Stimulated activated effector memory CD8-positive, alpha-beta T cell treated with anti-CD3 and anti-CD28 coated beads, Interleukin-12 subunit alpha, Interleukin-12 subunit beta, amount 100 ng/mL, for 72 hours (primary cell): ENCODE data around the gene DBI.
"Not testable (repeated sequence)": the region's sequence is repeated elsewhere in the genome, so short reads cannot be mapped to it uniquely, and the experiment has no call there.

ENCODE experiments used
- ATAC-seq: fragments of 150-1000 bp; cut with Tn5 transposase; 2 replicates; pipeline ENCODE4 v1.10.0; 2021
- DNase-seq, 2 donors: peaks; one replicate each; pipeline ENCODE4 v3.0.0; 2021 to 2022; ENCODE audit warnings: low spot score in 2 of 2
- H3K27ac Mint-ChIP-seq: one replicate; pipeline ENCODE4 v1.8.0; 2022; ENCODE audit warnings: mild to moderate bottlenecking, mixed read lengths
- H3K36me3 Mint-ChIP-seq: one replicate; pipeline ENCODE4 v1.8.0; 2022; ENCODE audit warnings: mild to moderate bottlenecking, mixed read lengths
- H3K4me1 Mint-ChIP-seq: one replicate; pipeline ENCODE4 v1.8.0; 2022; ENCODE audit warnings: mixed read lengths
- H3K4me3 Mint-ChIP-seq: one replicate; pipeline ENCODE4 v1.8.0; 2022; ENCODE audit warnings: mild to moderate bottlenecking, mixed read lengths
- H3K9me3 Mint-ChIP-seq: one replicate; pipeline ENCODE4 v1.8.0; 2022; ENCODE audit warnings: mixed read lengths

Gene DBI

GRCh38 chr2:119349289-119349688 lies 17.5 kb upstream of the DBI start:
- Mint-ChIP-seq H3K9me3 (no peaks in the 10 kb centered on the region), H3K27ac (no peak overlapping the region), H3K4me3 (no peak overlapping the region), H3K36me3 (no peaks in the 10 kb centered on the region), H3K4me1 (no peaks in the 10 kb centered on the region)
- DNase-seq (no peak), ATAC-seq (no peak)

GRCh38 chr2:119350311-119350998 lies 16.3 kb upstream of the DBI start:
- no peak overlapping the region for H3K4me3 Mint-ChIP-seq
- H3K4me1 Mint-ChIP-seq, result no peaks in the 10 kb centered on the region
- no peak overlapping the region for H3K27ac Mint-ChIP-seq
- H3K9me3 Mint-ChIP-seq, result no peaks in the 10 kb centered on the region
- H3K36me3 Mint-ChIP-seq, result no peaks in the 10 kb centered on the region
- ATAC-seq (no peak), DNase-seq (no peak)

- Mint-ChIP-seq H3K4me1 (peaks cover 8% of the 10 kb centered on the region), H3K27ac (no peak overlapping the region), H3K36me3 (no peaks in the 10 kb centered on the region), H3K4me3 (no peak overlapping the region), H3K9me3 (no peaks in the 10 kb centered on the region)
- DNase-seq (no peak), ATAC-seq (no peak)
Observed at GRCh38 chr2:119352357-119352756, 14.4 kb upstream of the DBI start.

- DNase-seq, result no peak
- no peak for ATAC-seq
- H3K4me3 Mint-ChIP-seq, result no peak overlapping the region
- H3K4me1 Mint-ChIP-seq, result peaks cover 8% of the 10 kb centered on the region
- H3K9me3 Mint-ChIP-seq, result no peaks in the 10 kb centered on the region
- H3K36me3 Mint-ChIP-seq, result no peaks in the 10 kb centered on the region
- H3K27ac Mint-ChIP-seq, result no peak overlapping the region
Observed at GRCh38 chr2:119354860-119355259, 11.9 kb upstream of the DBI start.

GRCh38 chr2:119359774-119360173 lies 7.0 kb upstream of the DBI start:
- Mint-ChIP-seq H3K4me3 (no peak overlapping the region), H3K9me3 (no peaks in the 10 kb centered on the region), H3K36me3 (no peaks in the 10 kb centered on the region), H3K4me1 (peaks cover 25% of the 10 kb centered on the region), H3K27ac (no peak overlapping the region)
- DNase-seq (no peak), ATAC-seq (no peak)

GRCh38 chr2:119360423-119360966 lies 6.3 kb upstream of the DBI start:
- peak; percentile 52 for ATAC-seq
- no peak for DNase-seq
- no peak overlapping the region for H3K27ac Mint-ChIP-seq
- H3K36me3 Mint-ChIP-seq, result no peaks in the 10 kb centered on the region
- no peaks in the 10 kb centered on the region for H3K9me3 Mint-ChIP-seq
- no peak overlapping the region for H3K4me3 Mint-ChIP-seq
- H3K4me1 Mint-ChIP-seq, result peaks cover 32% of the 10 kb centered on the region

GRCh38 chr2:119364798-119365197 lies 2.0 kb upstream of the DBI start:
- DNase-seq, result peak in 1 of 2 donors; percentile 23
- H3K36me3 Mint-ChIP-seq, result peaks cover 35% of the 10 kb centered on the region
- H3K4me3 Mint-ChIP-seq, result peak overlapping the region; percentile 100
- H3K4me1 Mint-ChIP-seq, result peaks cover 48% of the 10 kb centered on the region
- no peak for ATAC-seq
- peak overlapping the region; percentile 100 for H3K27ac Mint-ChIP-seq
- H3K9me3 Mint-ChIP-seq, result no peaks in the 10 kb centered on the region

- Mint-ChIP-seq H3K4me1 (peaks cover 51% of the 10 kb centered on the region), H3K4me3 (peak overlapping the region; percentile 100), H3K27ac (peak overlapping the region; percentile 100), H3K9me3 (no peaks in the 10 kb centered on the region), H3K36me3 (peaks cover 41% of the 10 kb centered on the region)
- no peak for DNase-seq
- no peak for ATAC-seq
Observed at GRCh38 chr2:119365436-119365835, 1.3 kb upstream of the DBI start.

GRCh38 chr2:119366161-119366648 lies 572 bp upstream of the DBI start:
- peaks cover 51% of the 10 kb centered on the region for H3K4me1 Mint-ChIP-seq
- no peaks in the 10 kb centered on the region for H3K9me3 Mint-ChIP-seq
- peak overlapping the region; percentile 100 for H3K4me3 Mint-ChIP-seq
- no peak for DNase-seq
- H3K27ac Mint-ChIP-seq, result peak overlapping the region; percentile 100
- ATAC-seq, result no peak
- peaks cover 49% of the 10 kb centered on the region for H3K36me3 Mint-ChIP-seq

GRCh38 chr2:119367472-119368099 lies 809 bp downstream of the DBI start:
- peak; percentile 70 for ATAC-seq
- H3K27ac Mint-ChIP-seq, result peak overlapping the region; percentile 100
- peaks cover 47% of the 10 kb centered on the region for H3K4me1 Mint-ChIP-seq
- H3K9me3 Mint-ChIP-seq, result no peaks in the 10 kb centered on the region
- DNase-seq, result peak; percentile 39 to 76
- H3K4me3 Mint-ChIP-seq, result peak overlapping the region; percentile 100
- H3K36me3 Mint-ChIP-seq, result peaks cover 63% of the 10 kb centered on the region

GRCh38 chr2:119369845-119370244 lies 3.1 kb downstream of the DBI start:
- peak in 1 of 2 donors; percentile 12 for DNase-seq
- ATAC-seq, result no peak
- Mint-ChIP-seq H3K9me3 (peaks cover 3% of the 10 kb centered on the region), H3K36me3 (peaks cover 83% of the 10 kb centered on the region), H3K27ac (peak overlapping the region; percentile 40), H3K4me3 (no peak overlapping the region), H3K4me1 (peaks cover 33% of the 10 kb centered on the region)

- no peak overlapping the region for H3K4me3 Mint-ChIP-seq
- ATAC-seq, result no peak
- H3K9me3 Mint-ChIP-seq, result peaks cover 3% of the 10 kb centered on the region
- DNase-seq, result no peak
- peaks cover 20% of the 10 kb centered on the region for H3K4me1 Mint-ChIP-seq
- H3K36me3 Mint-ChIP-seq, result peaks cover 88% of the 10 kb centered on the region
- H3K27ac Mint-ChIP-seq, result no peak overlapping the region
Observed at GRCh38 chr2:119371111-119371510, 4.3 kb downstream of the DBI start.

GRCh38 chr2:119372778-119373568 lies 6.2 kb downstream of the DBI start:
- Mint-ChIP-seq H3K4me3 (no peak overlapping the region), H3K36me3 (peaks cover 71% of the 10 kb centered on the region), H3K4me1 (peaks cover 15% of the 10 kb centered on the region), H3K27ac (no peak overlapping the region), H3K9me3 (peaks cover 3% of the 10 kb centered on the region)
- ATAC-seq (no peak), DNase-seq (no peak)

- H3K9me3 Mint-ChIP-seq, H3K27ac Mint-ChIP-seq, DNase-seq, H3K4me1 Mint-ChIP-seq, H3K4me3 Mint-ChIP-seq, ATAC-seq: not testable (repeated sequence)
- H3K36me3 Mint-ChIP-seq, result peaks cover 60% of the 10 kb centered on the region
Observed at GRCh38 chr2:119373907-119374745, 7.3 kb downstream of the DBI start.
